ENCODE data around the gene ZCCHC13. TPM values are rescaled to one million over a fixed set of nuclear protein-coding genes. Genes with fewer than 3 reads are reported as not detected.

ZCCHC13 gene
- total and polyA plus RNA-seq, 2 donors (not counting 3 experiments of a cell fraction or from before 2014, with no cell fraction given) = not detected

DNA sequence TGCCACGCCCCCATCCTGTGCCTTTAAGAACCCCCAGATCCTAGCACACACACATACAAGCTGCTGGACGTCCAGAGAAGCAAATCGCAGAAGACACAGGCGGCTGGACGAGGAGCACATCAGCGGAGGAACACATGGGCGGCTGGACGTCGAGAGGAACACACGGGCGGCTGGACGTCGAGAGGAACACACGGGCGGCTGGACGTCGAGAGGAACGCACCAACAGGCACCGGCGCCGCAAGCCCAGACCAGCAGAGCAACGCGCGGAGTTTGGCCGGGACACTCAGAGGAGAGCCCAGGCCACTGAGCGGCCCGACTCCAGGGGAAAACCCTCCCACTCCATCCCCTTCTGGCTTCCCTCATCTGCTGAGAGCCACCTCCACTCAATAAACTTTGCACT is 17.2 kb downstream of the ZCCHC13 start:
- Histone ChIP-seq H3K4me1 (ENCODE audit: control insufficient read depth, extremely low read depth, insufficient read depth, low read length) (no peaks in the 10 kb centered on the region), H3K27ac (ENCODE audit: insufficient read depth, low read depth, low read length) (no peak overlapping the region), H3K9me1 (replicated peaks; ENCODE audit: control insufficient read depth, extremely low read depth, insufficient read depth, low read length) (no peaks in the 10 kb centered on the region), H3K4me3 (replicated peaks in 1 of 3; ENCODE audit: insufficient read depth in 1 of 3, low read depth in 1 of 3, low read length in 3 of 3) (no peak overlapping the region), H2AFZ (ENCODE audit: low read depth, low read length) (no peak overlapping the region), H3K9ac (replicated peaks; ENCODE audit: extremely low read depth, insufficient read depth, low read length) (no peak overlapping the region), H4K20me1 (replicated peaks; ENCODE audit: control insufficient read depth, extremely low read depth, insufficient read depth, low read length) (no peaks in the 10 kb centered on the region), H3K4me2 (ENCODE audit: insufficient read depth, low read length) (no peak overlapping the region), H3K27me3 (ENCODE audit: control insufficient read depth in 2 of 2, insufficient read depth in 2 of 2, low read length in 2 of 2) (peaks cover 0 to 7% of the 10 kb centered on the region in 2 experiments), H3K9me3 (replicated peaks; ENCODE audit: control insufficient read depth, insufficient read depth, low read length) (no peaks in the 10 kb centered on the region), H3K36me3 (ENCODE audit: control insufficient read depth in 2 of 2, extremely low read depth in 1 of 2, insufficient read depth in 2 of 2, low read length in 2 of 2) (no peaks in the 10 kb centered on the region), H3K79me2 (ENCODE audit: control insufficient read depth, insufficient read depth, low read length) (no peaks in the 10 kb centered on the region)
- FAIRE-seq (no peak), DNase-seq (ENCODE audit: low read depth, low spot score) (no peak)
- no TSS peak for BruUV-seq (replicated peaks)
- CTCF ChIA-PET = no interaction called here
- dilution Hi-C loops (cut with MboI; ENCODE audit: extremely low pct_ligation_motif_present, low sequenced_read_pairs) = no loop called here
- POLR2A ChIA-PET = no interaction called here
- TF ChIP-seq JUN (IDR thresholded peaks at IDR 0.05; ENCODE audit: borderline replicate concordance, insufficient read depth, insufficient read length, low read depth) (no peak), POLR2AphosphoS5 (IDR thresholded peaks at IDR 0.05; ENCODE audit: insufficient read depth, low read depth, low read length) (no peak), GATA2 (IDR thresholded peaks at IDR 0.05; ENCODE audit: insufficient read depth, insufficient read length, low read depth, low read length) (no peak)
- intact Hi-C loops (cut with micrococcal nuclease) = no loop called here

GRCh38 chrX:74324131-74324530 is 20.2 kb downstream of the ZCCHC13 start:
- Histone ChIP-seq H3K79me2 (ENCODE audit: control insufficient read depth, insufficient read depth, low read length) (no peaks in the 10 kb centered on the region), H3K27ac (ENCODE audit: insufficient read depth, low read depth, low read length) (no peak overlapping the region), H3K9me3 (replicated peaks; ENCODE audit: control insufficient read depth, insufficient read depth, low read length) (no peaks in the 10 kb centered on the region), H2AFZ (ENCODE audit: low read depth, low read length) (no peak overlapping the region), H3K4me2 (ENCODE audit: insufficient read depth, low read length) (no peak overlapping the region), H3K27me3 (ENCODE audit: control insufficient read depth in 2 of 2, insufficient read depth in 2 of 2, low read length in 2 of 2) (peaks cover 0 to 7% of the 10 kb centered on the region in 2 experiments), H3K4me3 (replicated peaks in 1 of 3; ENCODE audit: insufficient read depth in 1 of 3, low read depth in 1 of 3, low read length in 3 of 3) (no peak overlapping the region), H3K9ac (replicated peaks; ENCODE audit: extremely low read depth, insufficient read depth, low read length) (no peak overlapping the region), H3K9me1 (replicated peaks; ENCODE audit: control insufficient read depth, extremely low read depth, insufficient read depth, low read length) (no peaks in the 10 kb centered on the region), H3K4me1 (ENCODE audit: control insufficient read depth, extremely low read depth, insufficient read depth, low read length) (no peaks in the 10 kb centered on the region), H3K36me3 (ENCODE audit: control insufficient read depth in 2 of 2, extremely low read depth in 1 of 2, insufficient read depth in 2 of 2, low read length in 2 of 2) (no peaks in the 10 kb centered on the region), H4K20me1 (replicated peaks; ENCODE audit: control insufficient read depth, extremely low read depth, insufficient read depth, low read length) (no peaks in the 10 kb centered on the region)
- ChIA-PET CTCF (no interaction called here), POLR2A (no interaction called here)
- TF ChIP-seq JUN (IDR thresholded peaks at IDR 0.05; ENCODE audit: borderline replicate concordance, insufficient read depth, insufficient read length, low read depth) = no peak
- TF ChIP-seq POLR2A (IDR thresholded peaks at IDR 0.05; ENCODE audit: low read depth, low read length) = no peak
- no peak for TF ChIP-seq FOS (IDR thresholded peaks at IDR 0.05; ENCODE audit: borderline replicate concordance, insufficient read depth, low read length)
- TF ChIP-seq GATA2 (IDR thresholded peaks at IDR 0.05; ENCODE audit: insufficient read depth, insufficient read length, low read depth, low read length) = no peak
- TF ChIP-seq, protein P1, sequence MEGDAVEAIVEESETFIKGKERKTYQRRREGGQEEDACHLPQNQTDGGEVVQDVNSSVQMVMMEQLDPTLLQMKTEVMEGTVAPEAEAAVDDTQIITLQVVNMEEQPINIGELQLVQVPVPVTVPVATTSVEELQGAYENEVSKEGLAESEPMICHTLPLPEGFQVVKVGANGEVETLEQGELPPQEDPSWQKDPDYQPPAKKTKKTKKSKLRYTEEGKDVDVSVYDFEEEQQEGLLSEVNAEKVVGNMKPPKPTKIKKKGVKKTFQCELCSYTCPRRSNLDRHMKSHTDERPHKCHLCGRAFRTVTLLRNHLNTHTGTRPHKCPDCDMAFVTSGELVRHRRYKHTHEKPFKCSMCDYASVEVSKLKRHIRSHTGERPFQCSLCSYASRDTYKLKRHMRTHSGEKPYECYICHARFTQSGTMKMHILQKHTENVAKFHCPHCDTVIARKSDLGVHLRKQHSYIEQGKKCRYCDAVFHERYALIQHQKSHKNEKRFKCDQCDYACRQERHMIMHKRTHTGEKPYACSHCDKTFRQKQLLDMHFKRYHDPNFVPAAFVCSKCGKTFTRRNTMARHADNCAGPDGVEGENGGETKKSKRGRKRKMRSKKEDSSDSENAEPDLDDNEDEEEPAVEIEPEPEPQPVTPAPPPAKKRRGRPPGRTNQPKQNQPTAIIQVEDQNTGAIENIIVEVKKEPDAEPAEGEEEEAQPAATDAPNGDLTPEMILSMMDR (IDR thresholded peaks at IDR 0.05; ENCODE audit: extremely low read depth in 1 of 2, insufficient read depth in 1 of 2, low read depth in 1 of 2, low read length in 2 of 2) = no peak
- no peak for TF ChIP-seq MYC (IDR thresholded peaks at IDR 0.05; ENCODE audit: low read depth, low read length)
- no peak for TF ChIP-seq POLR2AphosphoS5 (IDR thresholded peaks at IDR 0.05; ENCODE audit: insufficient read depth, low read depth, low read length)
- TF ChIP-seq, protein P2, sequence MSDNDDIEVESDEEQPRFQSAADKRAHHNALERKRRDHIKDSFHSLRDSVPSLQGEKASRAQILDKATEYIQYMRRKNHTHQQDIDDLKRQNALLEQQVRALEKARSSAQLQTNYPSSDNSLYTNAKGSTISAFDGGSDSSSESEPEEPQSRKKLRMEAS (IDR thresholded peaks at IDR 0.05; ENCODE audit: insufficient read depth, insufficient read length) = no peak
- TF ChIP-seq EZH2 (IDR thresholded peaks at IDR 0.05; ENCODE audit: borderline replicate concordance, low read depth, low read length, severe bottlenecking) = no peak
- BruUV-seq (replicated peaks) = no TSS peak
- FAIRE-seq (no peak), DNase-seq (ENCODE audit: low read depth, low spot score) (no peak)
- intact Hi-C loops (cut with micrococcal nuclease) (no loop called here), dilution Hi-C loops (cut with MboI; ENCODE audit: extremely low pct_ligation_motif_present, low sequenced_read_pairs) (no loop called here)

Measured in endothelial cell of umbilical vein (primary cell).